ENCODE data around the gene BIK.

DNA sequence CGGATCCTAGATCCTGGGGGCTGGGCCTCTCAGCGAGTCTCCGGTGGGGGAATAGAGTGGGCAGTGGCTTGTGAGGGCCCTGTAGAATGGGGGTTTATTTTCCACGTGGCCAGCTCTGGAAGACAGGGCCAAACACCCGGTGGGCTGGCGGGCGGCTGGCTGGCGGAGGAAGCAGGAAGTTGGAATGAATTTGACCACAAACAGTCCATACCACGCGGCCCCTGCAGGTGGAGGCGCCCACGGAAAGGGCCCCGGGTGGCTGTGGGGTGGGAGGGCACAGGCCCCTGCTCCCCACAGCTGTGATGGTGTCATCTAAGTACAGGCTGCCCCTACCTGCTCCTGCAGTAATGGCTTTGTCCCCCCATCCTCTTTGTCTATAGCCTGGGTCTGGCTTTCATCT, 17.6 kb downstream of the BIK start:
- TF ChIP-seq, protein P1, sequence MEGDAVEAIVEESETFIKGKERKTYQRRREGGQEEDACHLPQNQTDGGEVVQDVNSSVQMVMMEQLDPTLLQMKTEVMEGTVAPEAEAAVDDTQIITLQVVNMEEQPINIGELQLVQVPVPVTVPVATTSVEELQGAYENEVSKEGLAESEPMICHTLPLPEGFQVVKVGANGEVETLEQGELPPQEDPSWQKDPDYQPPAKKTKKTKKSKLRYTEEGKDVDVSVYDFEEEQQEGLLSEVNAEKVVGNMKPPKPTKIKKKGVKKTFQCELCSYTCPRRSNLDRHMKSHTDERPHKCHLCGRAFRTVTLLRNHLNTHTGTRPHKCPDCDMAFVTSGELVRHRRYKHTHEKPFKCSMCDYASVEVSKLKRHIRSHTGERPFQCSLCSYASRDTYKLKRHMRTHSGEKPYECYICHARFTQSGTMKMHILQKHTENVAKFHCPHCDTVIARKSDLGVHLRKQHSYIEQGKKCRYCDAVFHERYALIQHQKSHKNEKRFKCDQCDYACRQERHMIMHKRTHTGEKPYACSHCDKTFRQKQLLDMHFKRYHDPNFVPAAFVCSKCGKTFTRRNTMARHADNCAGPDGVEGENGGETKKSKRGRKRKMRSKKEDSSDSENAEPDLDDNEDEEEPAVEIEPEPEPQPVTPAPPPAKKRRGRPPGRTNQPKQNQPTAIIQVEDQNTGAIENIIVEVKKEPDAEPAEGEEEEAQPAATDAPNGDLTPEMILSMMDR (IDR thresholded peaks at IDR 0.05) = no peak
- TF ChIP-seq ZBTB21 (CRISPR knock-in tag; IDR thresholded peaks at IDR 0.05; ENCODE audit: borderline replicate concordance) (no peak), ELF4 (CRISPR knock-in tag; IDR thresholded peaks at IDR 0.05; ENCODE audit: low read depth) (no peak), JUN (CRISPR knock-in tag; IDR thresholded peaks at IDR 0.05) (no peak)
- TF ChIP-seq, protein P2, sequence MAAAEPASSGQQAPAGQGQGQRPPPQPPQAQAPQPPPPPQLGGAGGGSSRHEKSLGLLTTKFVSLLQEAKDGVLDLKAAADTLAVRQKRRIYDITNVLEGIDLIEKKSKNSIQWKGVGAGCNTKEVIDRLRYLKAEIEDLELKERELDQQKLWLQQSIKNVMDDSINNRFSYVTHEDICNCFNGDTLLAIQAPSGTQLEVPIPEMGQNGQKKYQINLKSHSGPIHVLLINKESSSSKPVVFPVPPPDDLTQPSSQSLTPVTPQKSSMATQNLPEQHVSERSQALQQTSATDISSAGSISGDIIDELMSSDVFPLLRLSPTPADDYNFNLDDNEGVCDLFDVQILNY (CRISPR knock-in tag; IDR thresholded peaks at IDR 0.05) = no peak

Data from WTC11 (cell line).